Stimulated activated naive CD8-positive, alpha-beta T cell treated with anti-CD3 and anti-CD28 coated beads, Interleukin-15, Interleukin-2, amounts not matched to agents 100 ng/mL and 50 ng/mL, for 24 hours (primary cell): ENCODE measurements around the gene RBP4.

Experiments
- H3K27ac Mint-ChIP-seq: one replicate; pipeline ENCODE4 v1.8.0; 2021; ENCODE audit warnings: mild to moderate bottlenecking, mixed read lengths
- H3K27me3 Mint-ChIP-seq: one replicate; pipeline ENCODE4 v1.8.0; 2021; ENCODE audit warnings: mixed read lengths
- H3K36me3 Mint-ChIP-seq: one replicate; pipeline ENCODE4 v1.8.0; 2021; ENCODE audit warnings: low read depth, mixed read lengths
- H3K4me1 Mint-ChIP-seq: one replicate; pipeline ENCODE4 v1.8.0; 2021; ENCODE audit warnings: low read depth, mixed read lengths
- H3K4me3 Mint-ChIP-seq: one replicate; pipeline ENCODE4 v1.8.0; 2021; ENCODE audit warnings: mild to moderate bottlenecking, mixed read lengths
- H3K9me3 Mint-ChIP-seq: one replicate; pipeline ENCODE4 v1.8.0; 2021; ENCODE audit warnings: mixed read lengths

The RBP4 gene

GRCh38 chr10:93601146-93601773 lies at the start of gene RBP4:
RBP4 (minus strand) TSS chr10:93601235; CDS start chr10:93601028, 207 bp downstream.
- Mint-ChIP-seq H3K27ac (no peak within 1 kb of the TSS), H3K4me1 (no peaks in the 10 kb centered on the region), H3K27me3 (peaks cover 48% of the 10 kb centered on the region), H3K4me3 (no peak within 1 kb of the TSS), H3K9me3 (no peaks in the 10 kb centered on the region), H3K36me3 (no peaks in the 10 kb centered on the region)

GRCh38 chr10:93639791-93640190 lies 38.8 kb upstream of the RBP4 start:
- no peaks in the 10 kb centered on the region for H3K36me3 Mint-ChIP-seq
- H3K27ac Mint-ChIP-seq = no peak overlapping the region
- H3K4me3 Mint-ChIP-seq = no peak overlapping the region
- H3K9me3 Mint-ChIP-seq = no peaks in the 10 kb centered on the region
- no peaks in the 10 kb centered on the region for H3K4me1 Mint-ChIP-seq
- peaks cover 14% of the 10 kb centered on the region for H3K27me3 Mint-ChIP-seq

- H3K9me3 Mint-ChIP-seq = no peaks in the 10 kb centered on the region
- H3K4me3 Mint-ChIP-seq = no peak overlapping the region
- peaks cover 16% of the 10 kb centered on the region for H3K27me3 Mint-ChIP-seq
- no peak overlapping the region for H3K27ac Mint-ChIP-seq
- H3K4me1 Mint-ChIP-seq = no peaks in the 10 kb centered on the region
- H3K36me3 Mint-ChIP-seq = no peaks in the 10 kb centered on the region
Observed at GRCh38 chr10:93630625-93631557, 29.9 kb upstream of the RBP4 start.

GRCh38 chr10:93629647-93630305 lies 28.7 kb upstream of the RBP4 start:
- H3K27ac Mint-ChIP-seq = no peak overlapping the region
- H3K27me3 Mint-ChIP-seq = peaks cover 16% of the 10 kb centered on the region
- no peaks in the 10 kb centered on the region for H3K36me3 Mint-ChIP-seq
- H3K9me3 Mint-ChIP-seq = no peaks in the 10 kb centered on the region
- no peak overlapping the region for H3K4me3 Mint-ChIP-seq
- H3K4me1 Mint-ChIP-seq = no peaks in the 10 kb centered on the region

- Mint-ChIP-seq H3K27me3 (peaks cover 16% of the 10 kb centered on the region), H3K27ac (no peak overlapping the region), H3K36me3 (no peaks in the 10 kb centered on the region), H3K4me3 (no peak overlapping the region), H3K9me3 (no peaks in the 10 kb centered on the region), H3K4me1 (no peaks in the 10 kb centered on the region)
Observed at GRCh38 chr10:93628858-93629257, 27.8 kb upstream of the RBP4 start.

- Mint-ChIP-seq H3K27ac (no peak overlapping the region), H3K36me3 (no peaks in the 10 kb centered on the region), H3K4me1 (no peaks in the 10 kb centered on the region), H3K9me3 (no peaks in the 10 kb centered on the region), H3K27me3 (peaks cover 13% of the 10 kb centered on the region), H3K4me3 (no peak overlapping the region)
Observed at GRCh38 chr10:93622942-93623341, 21.9 kb upstream of the RBP4 start.

GRCh38 chr10:93620925-93621324 lies 19.9 kb upstream of the RBP4 start:
- Mint-ChIP-seq H3K27ac (no peak overlapping the region), H3K4me3 (no peak overlapping the region), H3K4me1 (no peaks in the 10 kb centered on the region), H3K36me3 (no peaks in the 10 kb centered on the region), H3K27me3 (peaks cover 5% of the 10 kb centered on the region), H3K9me3 (no peaks in the 10 kb centered on the region)

- Mint-ChIP-seq H3K4me3 (no peak overlapping the region), H3K9me3 (no peaks in the 10 kb centered on the region), H3K4me1 (no peaks in the 10 kb centered on the region), H3K27me3 (peaks cover 5% of the 10 kb centered on the region), H3K27ac (no peak overlapping the region), H3K36me3 (no peaks in the 10 kb centered on the region)
Observed at GRCh38 chr10:93615576-93616235, 14.7 kb upstream of the RBP4 start.

- H3K4me3 Mint-ChIP-seq = no peak overlapping the region
- no peaks in the 10 kb centered on the region for H3K4me1 Mint-ChIP-seq
- H3K27me3 Mint-ChIP-seq = peaks cover 8% of the 10 kb centered on the region
- no peak overlapping the region for H3K27ac Mint-ChIP-seq
- no peaks in the 10 kb centered on the region for H3K9me3 Mint-ChIP-seq
- H3K36me3 Mint-ChIP-seq = no peaks in the 10 kb centered on the region
Observed at GRCh38 chr10:93614101-93614825, 13.2 kb upstream of the RBP4 start.

GRCh38 chr10:93613126-93613525 lies 12.1 kb upstream of the RBP4 start:
- no peaks in the 10 kb centered on the region for H3K4me1 Mint-ChIP-seq
- no peak overlapping the region for H3K27ac Mint-ChIP-seq
- no peaks in the 10 kb centered on the region for H3K36me3 Mint-ChIP-seq
- no peak overlapping the region for H3K4me3 Mint-ChIP-seq
- H3K9me3 Mint-ChIP-seq = no peaks in the 10 kb centered on the region
- peaks cover 14% of the 10 kb centered on the region for H3K27me3 Mint-ChIP-seq

GRCh38 chr10:93612311-93612710 lies 11.3 kb upstream of the RBP4 start, which contains the start of gene PDE6C:
PDE6C (plus strand) TSS chr10:93612537; CDS start chr10:93612726, 189 bp downstream.
- Mint-ChIP-seq H3K9me3 (no peaks in the 10 kb centered on the region), H3K27me3 (peaks cover 14% of the 10 kb centered on the region), H3K4me1 (no peaks in the 10 kb centered on the region), H3K36me3 (no peaks in the 10 kb centered on the region), H3K27ac (no peak within 1 kb of the TSS), H3K4me3 (no peak within 1 kb of the TSS)

GRCh38 chr10:93608421-93608820 lies 7.4 kb upstream of the RBP4 start:
- Mint-ChIP-seq H3K4me1 (no peaks in the 10 kb centered on the region), H3K27me3 (peaks cover 30% of the 10 kb centered on the region), H3K36me3 (no peaks in the 10 kb centered on the region), H3K9me3 (no peaks in the 10 kb centered on the region), H3K4me3 (no peak overlapping the region), H3K27ac (no peak overlapping the region)

- Mint-ChIP-seq H3K9me3 (no peaks in the 10 kb centered on the region), H3K4me3 (no peak overlapping the region), H3K4me1 (no peaks in the 10 kb centered on the region), H3K36me3 (no peaks in the 10 kb centered on the region), H3K27me3 (peaks cover 56% of the 10 kb centered on the region), H3K27ac (no peak overlapping the region)
Observed at GRCh38 chr10:93604146-93604545, 3.1 kb upstream of the RBP4 start.

- H3K27me3 Mint-ChIP-seq = peaks cover 52% of the 10 kb centered on the region
- no peaks in the 10 kb centered on the region for H3K36me3 Mint-ChIP-seq
- no peak overlapping the region for H3K4me3 Mint-ChIP-seq
- H3K9me3 Mint-ChIP-seq = no peaks in the 10 kb centered on the region
- no peak overlapping the region for H3K27ac Mint-ChIP-seq
- no peaks in the 10 kb centered on the region for H3K4me1 Mint-ChIP-seq
Observed at GRCh38 chr10:93603023-93603422, 2.0 kb upstream of the RBP4 start.
